GM19035 (cell line): Measurements from ENCODE around the gene ZER1.
"Not testable (repeated sequence)": the region's sequence is repeated elsewhere in the genome, so short reads cannot be mapped to it uniquely, and the experiment has no call there.

ENCODE experiments used
- ATAC-seq: cut with Tn5 transposase; IDR thresholded peaks from one replicate; pipeline ENCODE4 v1.9.1; 2021; ENCODE audit not compliant: unreplicated experiment

The ZER1 gene

DNA sequence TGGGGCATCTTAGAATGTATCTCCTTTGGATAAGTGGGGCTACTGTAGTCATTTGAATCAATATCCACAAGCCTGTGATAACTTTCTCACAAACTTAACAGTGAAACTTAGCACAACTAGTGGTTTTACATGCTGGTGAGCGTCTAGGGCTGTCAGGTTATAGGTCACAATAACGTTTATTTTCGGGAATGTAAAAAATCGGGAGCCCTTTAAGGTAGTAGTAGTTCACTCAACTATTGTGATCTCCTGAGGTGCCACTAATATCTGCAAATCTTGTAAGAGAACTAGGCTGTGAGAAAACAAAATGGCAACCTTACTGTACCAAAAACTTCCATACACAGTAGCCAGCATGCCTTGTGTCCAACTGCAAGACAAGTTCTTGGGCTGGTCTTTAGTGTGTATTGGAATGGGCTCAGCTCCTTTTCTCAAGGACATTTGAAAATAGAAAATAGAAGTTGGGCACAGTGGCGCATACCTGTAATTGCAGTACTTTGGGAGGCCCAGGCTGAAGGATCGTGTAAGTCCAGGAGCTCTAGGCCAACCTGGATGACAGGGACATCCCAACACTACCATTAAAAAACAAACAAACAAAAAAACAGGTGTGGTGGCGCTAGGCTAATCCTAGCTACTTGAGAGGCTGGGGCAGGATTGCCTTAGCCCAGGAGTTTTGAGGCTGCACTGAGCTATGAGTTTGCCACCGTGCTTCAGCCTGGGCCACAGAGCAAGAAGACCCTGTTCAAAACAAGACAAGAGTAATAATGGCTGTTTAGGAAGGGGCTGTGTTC lies 74.6 kb downstream of the ZER1 start:
- no peak for ATAC-seq

DNA sequence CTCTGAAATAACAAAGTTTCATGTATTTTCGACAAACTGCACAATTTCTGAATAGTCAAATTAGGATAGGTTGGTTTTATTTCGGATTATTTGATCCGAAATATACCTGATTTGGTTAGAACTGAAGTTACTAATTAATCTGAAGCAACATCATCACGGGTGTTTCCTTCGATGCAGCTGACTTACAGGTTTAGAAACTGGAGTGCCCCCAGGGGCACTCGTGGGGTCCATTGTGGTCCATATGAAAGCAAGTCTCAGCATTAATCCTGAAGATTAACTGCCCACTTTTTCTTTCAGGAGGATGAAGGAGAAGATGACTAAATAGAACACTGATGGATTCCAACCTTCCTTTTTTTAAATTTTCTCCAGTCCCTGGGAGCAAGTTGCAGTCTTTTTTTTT lies 77.4 kb downstream of the ZER1 start:
- no peak for ATAC-seq

DNA sequence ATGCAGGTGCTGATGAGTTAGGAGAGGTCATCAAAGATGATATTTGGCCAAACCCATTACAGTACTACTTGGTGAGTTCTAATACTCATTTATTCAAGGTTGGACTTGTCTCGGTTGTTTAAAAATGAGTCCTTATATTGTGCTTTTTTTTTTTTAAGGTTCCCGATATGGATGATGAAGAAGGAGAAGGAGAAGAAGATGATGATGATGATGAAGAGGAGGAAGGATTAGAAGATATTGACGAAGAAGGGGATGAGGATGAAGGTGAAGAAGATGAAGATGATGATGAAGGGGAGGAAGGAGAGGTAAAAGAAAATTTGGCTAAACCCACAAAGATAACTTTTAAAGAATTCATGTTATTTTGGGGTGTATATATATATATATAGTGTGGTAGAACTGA lies 78.0 kb downstream of the ZER1 start:
- ATAC-seq, result not testable (repeated sequence)

DNA sequence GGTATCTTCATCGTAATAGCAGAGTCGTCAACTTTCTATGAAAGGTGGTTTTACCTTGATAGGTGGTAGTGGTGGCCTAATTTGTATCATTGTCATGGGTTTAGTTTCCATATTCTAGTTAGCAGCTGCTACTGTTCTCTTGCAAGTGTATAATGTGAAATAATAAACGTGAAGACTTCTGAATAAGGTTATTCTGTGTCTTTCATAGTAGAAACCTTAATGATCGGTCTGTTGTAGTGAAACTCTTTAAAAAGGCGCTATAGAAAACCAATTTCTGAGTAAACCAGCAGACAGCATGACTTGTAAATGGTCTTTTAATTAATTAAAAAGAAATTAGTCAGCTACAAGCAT lies 81.1 kb downstream of the ZER1 start:
- ATAC-seq, result no peak

DNA sequence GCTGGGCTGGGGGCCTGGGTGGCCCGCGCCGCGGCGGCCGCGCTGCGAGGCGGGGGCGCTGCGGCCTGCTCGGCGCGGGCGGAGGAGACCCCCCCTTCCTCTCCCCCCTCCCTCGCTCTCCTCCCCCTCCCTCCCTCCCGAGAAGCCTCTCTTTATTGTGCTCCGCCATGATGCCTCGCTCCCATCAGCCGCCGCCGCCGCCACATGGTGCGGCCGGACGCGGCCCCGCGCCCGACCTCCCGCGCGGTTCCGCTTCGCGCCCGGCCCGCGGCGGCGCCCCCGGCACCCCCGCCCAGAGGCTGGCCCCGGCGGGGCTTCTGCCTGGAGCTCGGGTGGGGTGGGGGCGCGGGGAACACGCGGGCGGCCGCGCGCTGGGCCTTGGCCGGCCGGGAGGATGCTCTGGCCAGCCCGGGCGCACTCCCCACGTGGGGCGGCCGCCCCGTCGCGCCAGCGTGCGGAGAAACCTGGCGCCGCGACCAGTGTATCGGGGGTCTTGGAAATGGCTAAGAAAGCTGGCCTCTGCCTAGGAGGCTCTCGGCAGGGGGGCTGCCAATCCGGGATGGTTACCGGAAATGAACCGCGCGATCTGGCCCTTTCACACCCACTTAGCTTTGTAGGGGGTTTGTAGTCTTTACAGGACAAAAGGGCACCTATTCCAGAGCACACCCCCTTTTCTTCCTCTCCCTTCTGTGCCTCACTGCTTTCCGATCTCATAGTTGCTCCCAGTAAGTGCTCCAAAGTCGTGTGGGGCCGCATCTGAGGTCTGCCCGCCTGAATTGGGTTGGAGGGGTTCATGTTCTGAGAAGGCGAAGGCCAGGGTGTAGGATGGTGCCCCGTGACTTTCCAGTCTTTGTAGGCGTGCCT lies 81.7 kb downstream of the ZER1 start:
- ATAC-seq, result no peak

DNA sequence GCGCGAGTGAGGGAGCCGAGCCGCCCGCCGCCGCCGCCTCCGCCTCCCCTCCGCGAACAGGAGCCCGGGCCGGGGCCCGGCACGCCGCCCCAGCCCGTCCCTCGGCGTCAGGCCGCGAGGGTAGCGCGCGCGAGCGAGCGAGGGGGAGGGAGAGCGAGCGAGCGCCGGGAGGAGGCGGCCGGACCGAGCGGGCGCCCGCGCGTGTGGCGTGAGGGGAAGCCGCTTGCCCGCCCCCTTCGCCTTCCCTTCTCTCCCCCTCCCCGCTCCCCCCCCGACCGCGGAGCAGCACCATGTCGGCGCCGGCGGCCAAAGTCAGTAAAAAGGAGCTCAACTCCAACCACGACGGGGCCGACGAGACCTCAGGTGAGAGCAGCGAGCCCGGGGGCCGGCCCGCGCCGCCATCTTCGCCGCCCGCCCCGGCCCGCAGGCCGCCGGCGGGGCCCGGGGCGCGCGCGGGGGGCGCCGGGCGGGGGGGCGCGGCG lies 82.4 kb downstream of the ZER1 start:
- ATAC-seq, result peak; percentile 4

DNA sequence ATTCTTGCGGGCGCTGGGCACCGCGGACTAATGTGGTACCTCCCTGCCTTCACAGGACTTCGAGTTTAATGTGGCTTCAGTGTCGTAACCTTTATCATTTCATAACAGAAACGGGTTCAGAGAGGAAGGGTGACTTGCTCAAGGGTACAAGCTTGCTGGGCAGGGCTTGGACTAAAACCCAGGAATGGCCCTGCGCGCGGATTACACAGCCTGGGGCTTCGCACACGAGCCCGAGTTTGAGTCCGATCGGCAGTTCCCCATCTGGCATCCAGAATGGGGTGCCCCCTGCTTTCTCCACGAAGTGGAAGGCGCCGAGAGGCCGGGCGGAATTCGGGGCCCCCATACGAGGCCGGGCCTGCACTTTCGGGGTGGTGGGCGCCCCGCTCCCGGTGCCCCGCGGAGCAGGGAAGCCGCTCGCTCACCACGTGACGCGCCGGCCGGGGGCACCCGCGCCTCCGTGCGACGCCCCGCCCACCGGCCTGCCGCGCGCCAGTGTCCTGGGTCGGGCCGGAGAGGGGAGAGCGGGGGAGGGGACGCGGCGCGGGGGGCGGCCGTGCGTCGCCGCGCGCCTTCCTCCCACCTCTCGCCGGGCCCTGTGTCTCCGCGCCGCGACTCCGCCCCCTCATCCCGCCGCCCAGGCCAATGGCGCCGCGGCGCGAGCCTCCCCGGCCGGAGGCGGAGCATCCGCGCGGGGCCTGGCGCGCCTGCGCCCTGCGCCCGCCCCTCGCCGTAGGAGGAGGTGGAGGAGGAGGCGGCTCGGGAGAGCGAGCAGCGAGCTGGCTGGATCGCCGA lies 83.0 kb downstream of the ZER1 start, which contains the start of gene SET:
SET (plus strand) TSS at position 722 of the 792 bp plus-strand sequence. CDS start 361 bp downstream, outside the sequence.
- peak; percentile 78 for ATAC-seq

DNA sequence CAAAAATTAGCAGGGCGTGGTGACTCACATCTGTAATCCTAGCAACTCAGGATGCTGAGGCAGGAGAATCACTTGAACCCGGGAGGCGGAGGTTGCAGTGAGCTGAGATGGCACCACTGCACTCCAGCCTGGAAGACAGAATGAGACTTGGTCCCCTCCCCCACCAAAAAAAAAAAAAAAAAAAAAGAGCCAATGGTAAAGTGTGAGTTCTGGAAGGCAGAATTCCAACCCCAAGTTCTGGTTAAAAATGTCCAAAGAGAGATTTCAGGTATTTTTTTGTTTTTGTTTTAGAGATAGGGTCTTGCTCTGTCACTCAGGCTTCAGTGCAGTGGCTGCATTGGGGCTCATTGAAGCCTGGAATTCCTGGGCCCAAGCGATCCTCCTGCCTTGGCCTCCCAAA lies 84.3 kb downstream of the ZER1 start:
- ATAC-seq, result no peak

DNA sequence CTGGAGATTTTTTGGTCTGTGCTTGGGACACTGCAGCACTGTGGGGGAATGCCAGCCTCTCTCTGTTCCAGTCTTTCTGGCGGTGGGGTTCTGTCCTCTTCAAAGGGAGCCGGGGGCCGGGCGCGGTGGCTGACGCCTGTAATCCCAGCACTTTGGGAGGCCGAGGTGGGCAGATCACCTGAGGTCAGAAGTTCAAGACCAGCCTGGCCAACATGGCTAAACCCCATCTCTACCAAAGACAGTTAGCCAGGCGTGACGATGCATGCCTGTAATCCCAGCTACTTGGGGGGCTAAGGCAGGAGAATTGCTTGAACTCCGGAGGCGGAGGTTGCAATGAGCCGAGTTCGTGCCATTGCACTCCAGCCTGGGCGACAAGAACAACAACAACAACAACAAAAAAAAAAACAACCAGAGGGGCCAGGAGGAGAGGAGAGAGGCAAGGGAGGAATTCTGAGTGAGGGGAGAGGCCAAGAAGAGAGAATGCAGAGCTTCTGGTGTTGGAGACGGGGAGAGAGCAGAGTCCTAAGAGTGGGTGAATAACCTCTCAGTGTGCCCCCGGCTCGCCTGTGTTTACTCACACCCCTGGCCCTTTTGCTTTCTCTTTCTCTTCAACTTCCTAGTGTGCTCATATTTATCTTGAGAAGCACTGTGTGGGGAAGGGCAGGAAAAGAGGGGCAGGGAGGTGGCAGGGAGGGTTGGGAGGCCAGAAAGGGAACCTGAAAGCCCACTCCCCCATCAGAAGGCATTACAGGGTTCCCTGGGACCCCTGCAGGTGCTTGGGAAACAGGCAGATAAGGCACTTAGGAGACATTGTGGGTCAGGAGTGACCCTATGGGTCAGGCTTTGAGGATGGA lies 85.9 kb downstream of the ZER1 start:
- no peak for ATAC-seq

DNA sequence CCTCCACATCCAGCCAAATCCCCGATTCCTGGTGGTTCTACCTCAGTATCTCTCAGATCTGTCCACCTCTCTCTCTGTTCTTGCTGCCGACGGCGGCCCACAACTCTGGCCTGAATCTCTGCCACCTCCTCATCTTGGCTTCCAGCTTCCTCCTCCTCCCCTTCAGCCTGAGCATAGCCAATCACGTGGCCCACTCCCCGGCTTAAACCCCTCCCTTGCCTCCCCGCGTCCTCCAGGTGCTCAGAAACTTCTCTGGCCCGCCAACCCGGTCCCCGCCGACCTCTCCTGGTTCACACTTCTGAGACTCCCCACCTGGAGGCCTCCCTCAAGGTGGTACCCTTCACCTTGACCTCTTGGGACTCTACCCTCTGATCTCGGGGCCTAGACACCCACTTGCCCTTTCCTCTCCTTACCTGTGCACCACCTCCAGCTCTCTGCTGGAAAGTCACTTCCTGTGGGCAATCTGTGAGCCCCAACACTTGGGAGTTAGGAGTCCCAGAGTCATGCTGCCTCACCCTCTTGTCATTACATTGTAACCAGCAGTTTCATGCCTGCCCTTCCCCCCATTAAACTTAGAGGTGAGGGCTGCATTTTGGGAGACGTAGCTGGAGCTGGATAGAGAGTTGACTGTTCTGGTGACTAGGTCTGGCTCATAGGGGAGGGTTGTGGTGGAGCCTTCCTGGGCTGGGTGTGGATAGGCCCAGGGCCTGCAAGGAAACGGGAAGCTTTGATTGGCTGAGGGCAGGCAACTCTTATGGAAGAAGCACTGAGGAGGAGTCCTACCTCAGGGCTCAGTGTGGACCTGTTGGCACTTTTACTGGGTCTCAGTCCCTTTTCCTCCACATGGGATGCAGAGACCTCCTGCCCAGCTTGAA lies 87.2 kb downstream of the ZER1 start:
- ATAC-seq, result no peak

DNA sequence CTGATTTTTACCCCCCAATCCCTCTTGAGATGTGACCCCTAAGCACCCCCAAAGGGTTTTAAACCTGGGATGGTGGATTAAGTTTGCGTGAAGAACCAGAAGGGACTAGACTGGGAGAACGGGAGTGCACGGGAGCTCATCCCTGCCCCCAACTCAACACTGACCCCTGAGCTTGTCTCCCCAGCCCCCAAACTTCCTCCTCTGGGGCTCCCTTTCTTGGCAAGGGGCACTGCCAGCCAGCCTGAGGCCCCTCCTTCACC lies 87.7 kb downstream of the ZER1 start:
- ATAC-seq, result no peak

DNA sequence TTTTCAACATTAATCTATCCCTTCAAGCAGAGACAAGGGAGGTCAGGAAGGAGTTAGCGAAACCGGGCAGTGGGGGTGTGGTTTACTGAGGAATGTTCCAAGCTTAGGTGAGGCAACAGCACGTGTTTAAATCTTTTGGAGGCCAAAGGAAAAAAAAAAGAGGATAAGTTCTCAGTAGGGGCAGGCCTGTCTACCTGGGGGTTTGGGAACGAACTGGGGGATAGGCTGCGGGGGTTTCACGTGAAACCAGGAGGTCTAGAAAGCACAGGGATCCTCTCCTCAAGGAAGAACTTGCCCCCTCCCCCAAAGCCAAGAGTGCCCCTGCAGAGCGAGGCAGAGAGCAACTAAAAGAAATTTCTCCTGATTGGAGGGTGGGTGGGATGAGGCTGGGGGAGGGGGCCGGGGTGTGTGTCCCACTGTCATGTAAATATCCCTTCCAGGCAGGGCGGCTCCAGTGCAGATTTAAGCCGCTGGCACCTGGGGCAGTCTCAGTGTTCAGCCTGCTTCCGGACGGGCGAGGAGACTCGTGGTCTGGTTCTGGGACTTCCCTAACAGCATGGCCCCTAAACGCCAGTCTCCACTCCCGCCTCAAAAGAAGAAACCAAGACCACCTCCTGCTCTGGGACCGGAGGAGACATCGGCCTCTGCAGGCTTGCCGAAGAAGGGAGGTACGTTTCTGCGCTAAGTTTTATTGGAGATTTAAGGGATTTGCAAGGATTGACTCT lies 88.2 kb downstream of the ZER1 start:
- ATAC-seq, result peak; percentile 30
